DND-41 (cell line): ENCODE measurements around the gene RPL27A.

Source experiments
- ATAC-seq: fragments of 200-7000 bp; cut with Tn5 transposase; 3 replicates; pipeline ENCODE4 v1.9.1; 2021; ENCODE audit warnings: low read depth; ENCODE audit not compliant: insufficient read depth
- DNase-seq: peaks from one replicate; pipeline ENCODE4 v3.0.0-alpha.2; 2020
- H2AFZ ChIP-seq: 2 replicates; pipeline ENCODE4 v1.6.0; 2012; ENCODE audit warnings: low read depth, low read length
- H3K27ac ChIP-seq: 2 replicates; pipeline ENCODE4 v1.5.1; 2012; ENCODE audit warnings: low read length, inconsistent platforms
- H3K27me3 ChIP-seq: fragments of 200-600 bp; sonication (generic); 2 replicates; pipeline ENCODE4 v1.6.0; 2012; ENCODE audit warnings: low read length, mild to moderate bottlenecking, inconsistent platforms; ENCODE audit not compliant: insufficient read depth, poor library complexity
- H3K36me3 ChIP-seq: 2 replicates; pipeline ENCODE4 v1.5.1; 2012; ENCODE audit warnings: low read length, inconsistent platforms; ENCODE audit not compliant: insufficient read depth
- H3K4me1 ChIP-seq: 2 replicates; pipeline ENCODE4 v1.5.1; 2012; ENCODE audit warnings: mild to moderate bottlenecking, low read length; ENCODE audit not compliant: insufficient read depth
- H3K4me2 ChIP-seq: 2 replicates; pipeline ENCODE4 v1.6.0; 2012; ENCODE audit warnings: mild to moderate bottlenecking, moderate library complexity, low read length, inconsistent platforms; ENCODE audit not compliant: insufficient read depth
- H3K4me3 ChIP-seq, 2 experiments: fragments of 200-600 bp in 1 of 2; shearing (Covaris generic) in 1 of 2; 2 replicates each; pipeline ENCODE4 v1.5.1; 2012 to 2016; ENCODE audit warnings: inconsistent platforms in 2 of 2, low read length in 2 of 2, mild to moderate bottlenecking in 2 of 2, low read depth in 1 of 2, moderate library complexity in 1 of 2
- H3K79me2 ChIP-seq: 2 replicates; pipeline ENCODE4 v1.6.0; 2012; ENCODE audit warnings: low read length, inconsistent platforms; ENCODE audit not compliant: insufficient read depth
- H3K9ac ChIP-seq: 2 replicates; pipeline ENCODE4 v1.6.0; 2012; ENCODE audit warnings: low read depth, mild to moderate bottlenecking, inconsistent platforms, low read length, moderate library complexity
- H3K9me3 ChIP-seq: 2 replicates; pipeline ENCODE4 v1.5.1; 2012; ENCODE audit warnings: low read length, moderate library complexity, mild to moderate bottlenecking, inconsistent platforms; ENCODE audit not compliant: insufficient read depth, severe bottlenecking
- H4K20me1 ChIP-seq: 2 replicates; pipeline ENCODE4 v1.6.0; 2012; ENCODE audit warnings: low read length; ENCODE audit not compliant: insufficient read depth
- CTCF ChIP-seq: IDR thresholded peaks from 2 replicates; pipeline ENCODE4 v1.5.1; 2012; ENCODE audit warnings: borderline replicate concordance, low read length, moderate library complexity, mild to moderate bottlenecking; ENCODE audit not compliant: poor library complexity, severe bottlenecking; ENCODE audit errors: extremely low read depth
- EZH2 ChIP-seq: IDR thresholded peaks from 3 replicates; pipeline ENCODE4 v1.6.1; 2012; ENCODE audit warnings: borderline replicate concordance, low read depth, mild to moderate bottlenecking, moderate library complexity, low read length, inconsistent platforms; ENCODE audit not compliant: severe bottlenecking

RPL27A gene

GRCh38 chr11:8724682-8725081 is 42.1 kb downstream of the RPL27A start:
- no peak for DNase-seq
- no peaks in the 10 kb centered on the region for H3K79me2 ChIP-seq
- no peaks in the 10 kb centered on the region for H3K9me3 ChIP-seq
- H3K27ac ChIP-seq: no peak overlapping the region
- TF ChIP-seq CTCF (no peak), EZH2 (no peak)
- no peak for ATAC-seq
- H3K36me3 ChIP-seq: no peaks in the 10 kb centered on the region
- H4K20me1 ChIP-seq: no peaks in the 10 kb centered on the region
- H3K27me3 ChIP-seq: no peaks in the 10 kb centered on the region
- H3K4me1 ChIP-seq: no peaks in the 10 kb centered on the region
- H3K9ac ChIP-seq: no peak overlapping the region
- no peak overlapping the region for H3K4me2 ChIP-seq
- no peak overlapping the region for H3K4me3 ChIP-seq
- no peak overlapping the region for H2AFZ ChIP-seq

- no peaks in the 10 kb centered on the region for H3K9me3 ChIP-seq
- no peak overlapping the region for H3K4me2 ChIP-seq
- H3K27me3 ChIP-seq: no peaks in the 10 kb centered on the region
- no peak for ATAC-seq
- no peak overlapping the region for H3K4me3 ChIP-seq
- DNase-seq: no peak
- H3K9ac ChIP-seq: no peak overlapping the region
- H3K4me1 ChIP-seq: no peaks in the 10 kb centered on the region
- H4K20me1 ChIP-seq: no peaks in the 10 kb centered on the region
- H2AFZ ChIP-seq: no peak overlapping the region
- TF ChIP-seq EZH2 (no peak), CTCF (no peak)
- no peaks in the 10 kb centered on the region for H3K79me2 ChIP-seq
- no peaks in the 10 kb centered on the region for H3K36me3 ChIP-seq
- no peak overlapping the region for H3K27ac ChIP-seq
Observed at GRCh38 chr11:8726395-8726794, 43.8 kb downstream of the RPL27A start.

DNA sequence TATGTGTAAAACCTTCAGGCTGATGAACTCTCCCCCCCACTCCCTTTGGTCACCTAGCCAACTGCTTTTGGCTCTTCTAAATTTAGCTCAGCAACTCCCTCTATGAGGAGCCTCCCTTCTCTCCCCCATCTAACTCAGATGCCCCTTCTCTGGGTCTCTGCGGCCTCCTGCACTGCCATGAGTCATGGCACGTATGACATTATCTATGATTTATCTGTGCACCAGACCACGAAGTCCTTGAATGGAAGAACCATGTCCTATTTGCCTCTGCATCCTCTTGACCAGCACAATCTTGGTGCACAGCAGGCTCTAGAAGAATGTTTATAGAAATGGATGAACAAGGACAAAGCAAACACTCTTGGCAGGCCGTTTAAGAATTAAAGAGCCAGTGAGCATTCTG is 46.0 kb downstream of the RPL27A start:
- no peaks in the 10 kb centered on the region for H3K27me3 ChIP-seq
- TF ChIP-seq CTCF (no peak), EZH2 (no peak)
- ATAC-seq: no peak
- no peaks in the 10 kb centered on the region for H3K79me2 ChIP-seq
- no peaks in the 10 kb centered on the region for H3K4me1 ChIP-seq
- H3K4me2 ChIP-seq: no peak overlapping the region
- no peaks in the 10 kb centered on the region for H3K9me3 ChIP-seq
- H2AFZ ChIP-seq: no peak overlapping the region
- no peaks in the 10 kb centered on the region for H3K36me3 ChIP-seq
- H3K27ac ChIP-seq: no peak overlapping the region
- no peak overlapping the region for H3K4me3 ChIP-seq
- H4K20me1 ChIP-seq: no peaks in the 10 kb centered on the region
- H3K9ac ChIP-seq: no peak overlapping the region
- no peak for DNase-seq

- Histone ChIP-seq H4K20me1 (no peaks in the 10 kb centered on the region), H2AFZ (no peak overlapping the region), H3K9me3 (no peaks in the 10 kb centered on the region), H3K27me3 (no peaks in the 10 kb centered on the region), H3K36me3 (no peaks in the 10 kb centered on the region), H3K4me2 (no peak overlapping the region), H3K79me2 (no peaks in the 10 kb centered on the region), H3K4me1 (no peaks in the 10 kb centered on the region), H3K27ac (no peak overlapping the region), H3K9ac (no peak overlapping the region), H3K4me3 (no peak overlapping the region)
- no peak for TF ChIP-seq EZH2
- no peak for TF ChIP-seq CTCF
- ATAC-seq (no peak), DNase-seq (no peak)
Observed at GRCh38 chr11:8729067-8729466, 46.5 kb downstream of the RPL27A start.
